GM10248 (cell line): ENCODE measurements around the gene CACNA2D2.

Source experiments
- CTCF ChIA-PET: fragments of 300-600 bp; sonication (Branson Sonifier 250); formaldehyde crosslinking; extraction: SDS; loops from one replicate; lab custom pipeline; 2021; ENCODE audit warnings: antibody characterized with exemption; lab: Yijun Ruan, JAX
- POLR2A ChIA-PET: fragments of 350-650 bp; sonication (Branson Sonifier 250); formaldehyde crosslinking; extraction: SDS; loops from one replicate; lab custom pipeline; 2020; ENCODE audit warnings: antibody characterized with exemption; lab: Yijun Ruan, JAX
- DNase-seq: peaks from one replicate; pipeline ENCODE4 v3.0.0; 2012; ENCODE audit errors: extremely low spot score
- TF ChIP-seq, protein P1 (sequence below): IDR thresholded peaks from 2 replicates; pipeline ENCODE4 v1.5.1; 2012; ENCODE audit warnings: mild to moderate bottlenecking, low read depth; ENCODE audit errors: extremely low read depth, missing control alignments, control extremely low read depth

Gene CACNA2D2

DNA sequence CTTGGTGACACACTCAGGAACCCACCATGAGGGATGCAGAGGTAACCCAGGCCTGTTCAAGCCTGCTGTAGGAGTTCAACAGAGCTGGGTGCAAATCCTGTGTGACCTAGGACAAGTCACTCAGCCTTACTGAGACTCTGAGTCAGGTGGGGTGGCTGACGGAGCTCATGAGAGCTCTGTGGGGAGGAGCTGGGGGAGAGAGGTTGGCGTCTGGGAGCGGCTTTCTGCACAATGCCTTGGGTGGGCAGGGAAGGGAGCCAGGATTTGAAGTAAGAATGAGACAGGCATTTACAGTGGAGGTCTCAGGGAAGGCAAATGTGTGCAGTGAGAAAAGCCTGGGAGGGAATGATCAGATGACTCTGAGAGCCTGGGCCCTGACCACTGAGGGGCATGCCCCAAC is 45.8 kb upstream of the CACNA2D2 start:
- POLR2A ChIA-PET, result no interaction called here
- CTCF ChIA-PET, result interaction anchor here (0.7 to 6.0 kb wide), 18 partner anchors 8 to 212 kb away, joined by 3 to 30 read pairs (median 4); partner anchors contain the start of genes C3orf18, HEMK1 and NPRL2
- DNase-seq, result no peak
- TF ChIP-seq, protein P1, sequence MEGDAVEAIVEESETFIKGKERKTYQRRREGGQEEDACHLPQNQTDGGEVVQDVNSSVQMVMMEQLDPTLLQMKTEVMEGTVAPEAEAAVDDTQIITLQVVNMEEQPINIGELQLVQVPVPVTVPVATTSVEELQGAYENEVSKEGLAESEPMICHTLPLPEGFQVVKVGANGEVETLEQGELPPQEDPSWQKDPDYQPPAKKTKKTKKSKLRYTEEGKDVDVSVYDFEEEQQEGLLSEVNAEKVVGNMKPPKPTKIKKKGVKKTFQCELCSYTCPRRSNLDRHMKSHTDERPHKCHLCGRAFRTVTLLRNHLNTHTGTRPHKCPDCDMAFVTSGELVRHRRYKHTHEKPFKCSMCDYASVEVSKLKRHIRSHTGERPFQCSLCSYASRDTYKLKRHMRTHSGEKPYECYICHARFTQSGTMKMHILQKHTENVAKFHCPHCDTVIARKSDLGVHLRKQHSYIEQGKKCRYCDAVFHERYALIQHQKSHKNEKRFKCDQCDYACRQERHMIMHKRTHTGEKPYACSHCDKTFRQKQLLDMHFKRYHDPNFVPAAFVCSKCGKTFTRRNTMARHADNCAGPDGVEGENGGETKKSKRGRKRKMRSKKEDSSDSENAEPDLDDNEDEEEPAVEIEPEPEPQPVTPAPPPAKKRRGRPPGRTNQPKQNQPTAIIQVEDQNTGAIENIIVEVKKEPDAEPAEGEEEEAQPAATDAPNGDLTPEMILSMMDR, result no peak

GRCh38 chr3:50545781-50546180 is 42.3 kb upstream of the CACNA2D2 start:
- no peak for DNase-seq
- TF ChIP-seq, protein P1, result no peak
- ChIA-PET CTCF (interaction anchor here (0.8 to 4.6 kb wide), 3 partner anchors 10 to 27 kb away, joined by 3 to 33 read pairs (median 4); partner anchors contain the start of gene C3orf18), POLR2A (no interaction called here)

DNA sequence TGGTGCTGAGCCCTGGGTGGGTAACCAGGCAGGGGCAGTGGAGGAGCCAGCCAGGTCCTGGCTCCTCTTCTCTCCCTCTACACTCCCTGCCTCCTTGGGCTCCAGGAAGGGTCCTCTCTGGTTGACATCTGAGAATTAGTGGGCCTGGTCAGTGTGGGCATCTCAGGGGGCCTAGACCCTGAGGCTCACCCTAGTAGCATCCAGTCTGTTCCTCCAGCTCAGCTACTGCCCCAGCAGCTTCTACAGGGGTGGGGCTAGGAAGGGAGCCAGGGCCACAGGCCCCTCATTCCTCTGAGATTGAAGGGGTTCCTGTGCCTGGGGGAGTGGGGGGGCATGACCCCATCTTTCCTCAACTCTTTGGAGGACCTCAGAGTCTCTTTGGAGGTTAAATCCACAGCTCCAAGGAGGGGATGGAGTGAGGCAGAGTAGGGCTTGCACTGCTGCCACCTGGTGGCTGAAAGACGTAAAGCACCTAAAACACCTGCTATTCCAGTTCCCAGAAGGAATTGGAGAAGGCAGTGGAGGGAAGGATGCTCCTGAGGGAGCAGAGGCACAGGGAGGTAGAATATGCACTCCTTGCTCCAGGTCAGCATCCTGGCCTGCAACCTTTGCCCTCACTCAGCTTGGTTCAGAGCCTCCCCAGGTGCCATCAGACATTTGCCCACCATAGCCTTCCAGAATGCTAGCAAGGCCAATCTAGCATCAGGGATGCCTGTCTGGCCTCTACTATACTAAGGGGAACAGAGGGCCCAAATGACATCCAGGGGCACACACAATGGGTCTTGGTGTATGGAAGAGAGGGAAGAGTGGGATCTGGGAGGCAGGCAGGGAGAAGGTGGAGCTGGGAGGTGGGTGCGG is 39.0 kb upstream of the CACNA2D2 start:
- TF ChIP-seq, protein P1, result peak; percentile 82
- DNase-seq, result peak; percentile 85
- POLR2A ChIA-PET, result no interaction called here
- CTCF ChIA-PET, result interaction anchor here (0.7 to 4.6 kb wide), 47 partner anchors 8 to 267 kb away, joined by 3 to 70 read pairs (median 4); partner anchors contain the start of genes C3orf18, CACNA2D2, CISH and CYB561D2

DNA sequence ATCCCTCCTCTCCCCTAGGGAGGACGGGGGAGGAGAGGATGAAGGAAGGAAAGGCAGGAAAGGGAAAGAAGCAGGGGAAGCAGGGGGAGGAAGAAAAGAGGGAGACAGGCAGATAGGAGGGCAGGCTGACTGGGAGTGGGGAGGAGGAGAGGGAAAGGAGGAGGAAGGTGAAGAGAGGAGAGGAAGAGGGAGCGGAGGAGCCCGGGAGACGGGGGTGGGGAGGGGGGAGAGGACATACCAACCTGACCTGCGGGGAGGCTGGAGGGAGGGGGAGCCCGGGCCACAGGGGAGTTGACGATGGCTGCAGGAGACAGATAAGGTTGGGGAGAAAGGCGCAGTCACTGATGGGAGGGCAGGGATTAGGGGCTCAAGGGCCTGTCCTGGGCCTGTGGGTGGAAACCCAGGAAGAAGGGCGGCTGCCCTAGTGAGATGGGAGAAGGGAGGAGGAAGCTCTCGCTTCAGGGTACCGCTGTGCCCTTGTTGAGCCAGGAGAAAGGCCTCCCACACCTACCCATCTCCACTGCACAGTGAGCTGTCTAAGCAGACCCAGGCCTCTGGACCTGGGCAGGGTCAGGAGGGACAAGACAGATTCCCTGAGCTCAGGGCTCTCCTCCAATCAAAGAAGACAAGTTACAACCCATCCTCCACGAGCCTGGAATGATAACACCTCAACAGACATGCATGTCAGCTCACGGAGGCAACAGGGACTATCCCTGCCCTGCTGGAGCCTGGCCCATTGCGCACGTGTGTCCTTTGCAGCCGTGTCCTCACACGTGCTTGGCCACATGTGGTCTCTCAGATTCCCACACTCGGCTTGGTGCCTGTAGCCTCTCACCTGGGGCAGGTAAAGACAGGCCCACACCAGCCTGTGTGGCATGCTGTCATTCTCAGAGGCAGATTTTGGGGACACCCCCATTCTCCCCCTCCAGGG is 36.2 kb upstream of the CACNA2D2 start:
- TF ChIP-seq, protein P1, result no peak
- ChIA-PET CTCF (interaction anchor here (1.0 to 2.2 kb wide), 2 partner anchors 103 to 192 kb away, joined by 4 to 8 read pairs; no protein-coding TSS in a partner anchor), POLR2A (no interaction called here)
- DNase-seq, result no peak

GRCh38 chr3:50537421-50538129 is 34.1 kb upstream of the CACNA2D2 start:
- CTCF ChIA-PET, result interaction anchor here (1.0 to 1.6 kb wide), 3 partner anchors 12 to 190 kb away, joined by 3 to 5 read pairs (median 4); no protein-coding TSS in a partner anchor
- DNase-seq, result no peak
- TF ChIP-seq, protein P1, result no peak
- POLR2A ChIA-PET, result no interaction called here
